ENCODE measurements around the gene IFNL2.

Gene IFNL2

DNA sequence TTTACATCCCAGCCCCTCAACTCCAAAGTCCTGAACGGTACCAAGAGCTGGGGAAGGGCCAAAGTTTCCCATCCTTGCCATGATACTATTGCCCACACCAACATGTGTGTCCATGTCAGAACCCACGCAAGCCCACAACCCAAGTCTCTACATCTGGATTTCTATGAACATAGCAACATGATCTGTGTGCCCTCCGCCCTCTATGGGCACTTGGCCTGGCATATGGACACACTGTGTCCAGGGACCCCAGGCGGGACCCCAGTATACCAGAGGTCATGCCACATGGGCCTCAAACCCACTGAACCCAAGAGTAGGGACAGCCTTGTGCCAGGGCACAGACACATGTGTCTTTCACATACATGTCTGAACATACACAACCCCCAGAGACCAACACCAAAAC lies 50.5 kb downstream of the IFNL2 start:
- DNase-seq (ENCODE audit: low read depth) = no peak

DNA sequence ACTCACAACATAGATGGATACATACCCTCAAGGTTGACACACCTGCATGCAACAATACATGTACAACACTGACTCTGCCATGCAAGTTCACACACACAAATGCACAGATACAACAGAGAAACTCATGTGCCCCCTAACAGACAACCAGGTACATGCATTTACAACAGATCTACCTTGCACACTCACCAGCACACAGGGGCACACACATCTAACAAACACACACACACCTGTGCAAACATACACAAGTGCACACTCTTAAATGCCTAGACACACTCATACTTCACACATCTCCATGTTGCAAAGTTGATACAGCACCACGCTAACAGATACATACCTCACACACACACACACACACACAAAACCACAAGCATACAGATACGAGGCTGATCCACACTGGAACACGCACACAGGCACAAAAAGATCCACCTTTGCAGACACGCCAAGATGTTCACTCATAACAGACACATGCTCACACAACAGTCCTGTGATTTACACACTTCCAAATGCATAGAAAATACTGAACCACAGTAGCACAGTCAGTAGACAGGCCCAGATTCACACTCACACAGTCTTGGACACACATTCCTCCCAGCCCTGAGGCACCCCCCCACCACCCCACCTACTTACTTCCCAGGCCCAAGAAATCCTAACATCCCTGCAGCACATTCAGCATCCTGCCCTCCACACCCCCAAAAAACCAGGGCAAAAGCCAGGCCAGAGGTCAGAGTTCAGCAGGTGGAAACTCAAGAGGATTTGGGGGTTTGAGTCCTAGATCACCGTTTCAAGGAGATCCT lies 51.1 kb downstream of the IFNL2 start:
- DNase-seq (ENCODE audit: low read depth) = no peak
